H1 (cell line): ENCODE data around the gene ATR. TPM values are rescaled to one million over a fixed set of nuclear protein-coding genes. Genes with fewer than 3 reads are reported as not detected.

Source experiments
- CHD7 ChIP-seq: fragments of 300-600 bp; sonication (generic); IDR thresholded peaks from 2 replicates; pipeline ENCODE4 v1.7.1; 2012; ENCODE audit warnings: low read length, moderate library complexity, mild to moderate bottlenecking, inconsistent platforms; ENCODE audit not compliant: insufficient replicate concordance
- polyA plus RNA-seq, 7 experiments: library from polyadenylated mRNA; depleted of rRNA in 3 of 7; stranded (reverse) in 5 of 7; unstranded in 2 of 7; fragments of >200 nt in 5 of 7; fragments of 200-250 nt in 2 of 7; gene quantifications; 1 replicate in 5 of 7; 2 replicates in 1 of 7; 4 replicates in 1 of 7; pipeline versions ENCODE4 v1.2.1 to v1.2.3, GENCODE V29; 2011 to 2013; ENCODE audit warnings: missing spikeins in 2 of 7, mixed read lengths in 2 of 7
- total RNA-seq: library from RNA; stranded (reverse); fragmentation: NEBNext Ultra II Directional; extraction: Animal tissue kit (Norgen Biotek cat#: 25700); gene quantifications from 2 replicates; pipeline ENCODE4 v1.2.1, GENCODE V29; 2021

ATR gene
- total and polyA plus RNA-seq, 2 of the 8 experiments (the other 6 are each of a cell fraction or from before 2014, with no cell fraction given): 8.4 to 23.2 TPM

DNA sequence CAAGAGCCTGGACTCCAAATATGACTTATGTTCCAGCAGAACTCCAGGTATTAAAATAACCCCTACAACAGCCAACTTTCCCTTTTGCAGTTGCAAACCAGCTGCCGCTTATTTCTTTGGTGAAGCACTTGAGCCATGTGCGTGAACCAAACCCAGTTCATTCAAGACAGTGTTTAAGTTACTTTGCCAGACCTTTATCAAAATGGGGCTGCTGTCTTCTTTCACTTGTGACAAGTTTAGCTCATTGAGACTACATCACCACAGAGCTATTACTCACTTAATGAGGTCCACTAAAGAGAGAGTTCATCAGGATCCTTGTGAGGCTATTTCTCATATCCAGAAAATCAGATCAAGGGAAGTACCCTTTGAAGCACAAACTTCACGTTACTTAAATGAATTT, 128.3 kb downstream of the ATR start (continued):
- no peak for TF ChIP-seq CHD7
